Fibroblast of the conjunctiva (primary cell): ENCODE results near the gene PLCD1.
"Not testable (repeated sequence)": the region's sequence is repeated elsewhere in the genome, so short reads cannot be mapped to it uniquely, and the experiment has no call there.

Source experiments
- DNase-seq: peaks from one replicate; pipeline ENCODE4 v3.0.0-alpha.2; 2010; ENCODE audit warnings: low read depth

The PLCD1 gene

DNA sequence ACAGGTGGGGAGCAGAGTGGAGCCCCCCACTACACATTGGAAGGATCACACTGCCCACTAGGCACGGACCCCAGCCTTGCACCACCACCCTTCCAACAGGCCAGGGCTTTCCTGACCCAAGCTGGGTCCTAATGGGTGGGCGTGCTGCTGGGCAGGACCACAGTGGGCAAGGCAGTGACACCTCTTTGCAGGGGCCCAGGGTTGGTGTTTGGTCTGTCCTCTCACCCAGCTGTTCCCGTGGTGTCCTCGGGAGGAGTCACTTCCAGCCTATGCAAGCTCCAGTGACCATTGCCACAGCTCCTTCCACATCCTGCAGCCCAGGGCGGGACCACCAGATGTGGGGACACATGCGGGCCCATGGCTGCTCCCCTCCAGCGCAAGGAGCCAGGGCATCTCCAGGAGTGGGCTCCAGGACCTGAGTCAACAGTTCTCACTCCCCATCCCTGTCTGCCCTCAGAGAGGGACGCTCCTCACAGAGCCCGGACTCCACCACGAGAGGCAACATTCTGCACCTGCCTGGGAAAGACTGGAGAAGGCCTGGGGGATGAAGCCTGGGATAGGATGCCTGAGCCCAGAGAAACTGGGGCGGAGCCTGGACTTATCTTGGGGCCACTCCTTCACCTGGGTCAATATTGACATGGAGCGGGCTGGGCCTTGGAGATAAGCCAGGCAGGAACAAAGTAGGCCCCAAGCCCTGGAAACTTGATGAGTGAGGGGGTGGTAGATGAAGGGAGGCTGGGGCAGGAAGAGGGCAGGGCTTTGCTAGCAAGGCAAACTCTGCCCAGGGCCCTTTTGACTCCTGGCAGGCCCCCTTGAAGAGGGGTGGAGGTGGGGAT lies 42.7 kb downstream of the PLCD1 start:
- no peak for DNase-seq

DNA sequence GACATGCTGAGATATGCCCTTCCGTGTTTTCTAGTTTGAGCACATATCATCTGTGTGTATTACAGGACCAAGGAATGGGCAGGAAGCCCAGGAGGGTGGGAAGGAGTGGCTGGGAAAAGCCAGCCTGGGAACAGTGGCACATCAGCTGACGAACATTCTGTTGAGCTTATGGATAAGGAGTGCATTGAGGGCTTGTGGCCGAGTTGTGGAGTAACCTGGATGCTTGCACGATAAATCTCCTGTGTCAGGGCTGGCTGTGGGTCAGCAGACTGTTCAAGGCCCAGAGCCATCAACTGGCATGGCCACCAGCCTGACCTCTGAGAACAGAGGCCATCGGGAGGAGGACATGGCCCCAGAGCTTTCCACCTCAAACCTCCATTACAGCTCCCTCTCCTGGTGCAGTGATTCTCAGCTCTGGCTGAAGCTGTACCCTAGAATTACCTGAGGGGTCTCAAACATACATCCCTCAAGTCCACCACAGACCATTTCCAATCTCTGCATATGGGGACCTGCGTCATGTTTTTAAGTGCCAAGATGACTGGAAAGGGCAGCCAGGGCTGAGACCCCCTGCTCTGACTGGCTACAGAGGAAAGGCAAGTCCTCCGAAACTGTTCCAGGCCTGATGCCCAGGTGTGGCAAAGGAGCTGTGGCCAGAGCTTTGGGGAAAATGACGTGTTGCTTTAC lies 43.7 kb downstream of the PLCD1 start:
- no peak for DNase-seq

DNA sequence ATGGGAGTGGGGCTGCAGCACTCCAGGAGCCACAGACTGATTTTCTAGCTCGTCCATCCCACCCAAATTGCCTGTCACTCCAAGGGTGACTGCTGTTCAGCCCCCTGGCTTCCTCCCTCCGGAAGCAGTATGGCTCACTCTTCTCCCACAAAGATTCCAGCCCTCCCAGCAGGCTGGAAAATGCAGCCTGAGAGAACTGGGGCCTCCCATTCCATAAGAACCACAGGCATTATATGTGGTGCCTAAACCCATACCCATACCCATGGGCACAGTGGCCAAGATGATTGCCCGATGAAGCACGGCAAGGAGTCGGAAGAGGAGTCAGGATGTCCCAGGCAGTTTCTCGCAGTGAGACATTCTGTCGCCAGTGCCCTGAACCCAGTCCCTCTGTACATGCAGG lies 44.8 kb downstream of the PLCD1 start:
- no peak for DNase-seq

DNA sequence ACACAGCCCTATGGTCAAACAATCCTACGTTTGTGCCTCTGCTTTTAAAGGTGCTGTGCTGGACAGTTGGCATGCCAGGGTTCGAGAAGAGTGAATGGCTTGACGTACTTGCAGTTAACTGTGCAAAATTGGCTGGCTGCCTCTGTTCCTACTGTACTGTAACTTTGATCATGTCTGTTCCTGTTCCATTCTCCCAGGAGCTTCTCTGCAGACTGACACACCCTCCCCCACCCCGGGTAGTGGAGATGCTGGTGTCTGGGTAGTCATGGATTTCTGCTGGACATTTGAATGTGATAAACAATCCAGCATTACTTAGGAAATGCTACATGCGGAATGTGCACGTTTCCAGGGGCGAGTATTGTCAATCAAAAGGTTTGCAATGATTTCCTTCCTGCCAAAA lies 45.4 kb downstream of the PLCD1 start:
- no peak for DNase-seq

DNA sequence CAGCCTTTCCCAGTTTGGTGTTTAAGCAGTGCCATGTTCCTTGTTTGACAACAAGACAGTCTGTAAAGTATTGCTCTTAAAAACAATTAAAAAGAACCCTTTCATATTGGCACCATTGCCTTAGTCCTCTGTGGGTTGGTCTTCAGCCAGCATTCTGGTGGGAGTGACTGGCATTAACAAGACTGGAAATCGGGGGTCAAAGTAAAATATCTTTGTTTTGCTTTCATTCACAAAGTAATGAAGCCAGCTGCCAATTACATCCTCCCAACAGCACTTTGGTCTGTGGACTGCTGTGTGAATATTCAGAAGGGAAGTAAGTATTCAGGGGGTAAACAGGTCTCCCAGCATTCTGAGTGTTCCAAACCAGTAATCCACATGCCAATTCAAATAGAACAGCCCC lies 47.1 kb downstream of the PLCD1 start:
- no peak for DNase-seq

DNA sequence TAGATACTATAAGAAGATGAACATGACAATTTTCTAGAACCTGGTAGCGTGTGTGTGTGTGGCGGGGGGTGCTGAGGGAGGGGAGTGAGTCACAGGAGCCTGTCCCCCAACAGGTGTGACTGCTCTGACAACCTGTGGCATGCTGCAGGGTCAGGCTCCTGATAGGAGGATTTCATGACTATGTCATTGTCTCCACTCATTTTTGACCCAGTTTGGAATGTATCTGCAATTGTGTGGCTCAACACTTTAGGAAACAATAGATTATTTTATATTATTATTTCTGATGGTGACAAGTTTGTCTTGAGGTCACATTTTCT lies 48.1 kb downstream of the PLCD1 start:
- no peak for DNase-seq

DNA sequence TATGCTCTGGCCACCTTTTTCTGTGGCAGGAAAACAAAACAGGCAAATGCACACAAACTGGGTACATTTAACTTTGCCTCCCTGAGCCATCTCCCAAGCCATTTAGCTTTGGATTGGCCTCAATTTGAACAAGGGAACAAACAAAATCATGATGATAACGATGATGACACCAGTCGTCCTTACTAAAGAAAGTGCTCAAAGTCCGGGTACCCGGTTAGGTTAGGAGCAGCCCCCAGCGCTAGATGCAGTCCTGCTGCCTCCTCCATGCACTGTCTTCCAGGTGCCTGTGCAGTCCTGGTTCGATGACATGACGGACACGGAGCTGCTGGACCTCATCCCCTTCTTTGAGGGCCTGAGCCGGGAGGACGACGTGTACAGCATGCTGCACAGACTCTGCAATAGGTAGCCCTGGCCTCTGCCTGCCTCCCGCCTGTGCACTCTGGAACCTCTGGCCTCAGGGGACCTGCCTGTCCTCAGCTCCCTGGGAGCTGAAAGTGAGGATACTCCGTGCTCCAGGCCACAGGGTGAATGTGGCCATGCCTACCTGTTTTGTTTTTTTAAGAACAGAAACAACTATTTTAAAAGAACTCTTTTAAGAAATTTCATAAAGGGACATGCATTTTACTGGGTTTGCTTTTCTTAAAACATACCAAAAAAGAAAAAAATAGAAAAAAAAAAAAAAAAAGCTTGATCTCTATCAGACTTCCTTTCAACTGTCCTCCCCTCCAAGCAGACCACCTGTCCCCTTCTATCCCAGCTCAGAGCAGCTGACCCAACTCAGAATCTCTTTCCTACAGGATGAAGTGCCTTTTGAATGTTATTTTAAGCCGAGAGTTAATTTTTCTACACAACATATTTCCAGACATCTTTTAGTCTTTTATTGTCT lies 48.7 kb downstream of the PLCD1 start:
- no peak for DNase-seq

DNA sequence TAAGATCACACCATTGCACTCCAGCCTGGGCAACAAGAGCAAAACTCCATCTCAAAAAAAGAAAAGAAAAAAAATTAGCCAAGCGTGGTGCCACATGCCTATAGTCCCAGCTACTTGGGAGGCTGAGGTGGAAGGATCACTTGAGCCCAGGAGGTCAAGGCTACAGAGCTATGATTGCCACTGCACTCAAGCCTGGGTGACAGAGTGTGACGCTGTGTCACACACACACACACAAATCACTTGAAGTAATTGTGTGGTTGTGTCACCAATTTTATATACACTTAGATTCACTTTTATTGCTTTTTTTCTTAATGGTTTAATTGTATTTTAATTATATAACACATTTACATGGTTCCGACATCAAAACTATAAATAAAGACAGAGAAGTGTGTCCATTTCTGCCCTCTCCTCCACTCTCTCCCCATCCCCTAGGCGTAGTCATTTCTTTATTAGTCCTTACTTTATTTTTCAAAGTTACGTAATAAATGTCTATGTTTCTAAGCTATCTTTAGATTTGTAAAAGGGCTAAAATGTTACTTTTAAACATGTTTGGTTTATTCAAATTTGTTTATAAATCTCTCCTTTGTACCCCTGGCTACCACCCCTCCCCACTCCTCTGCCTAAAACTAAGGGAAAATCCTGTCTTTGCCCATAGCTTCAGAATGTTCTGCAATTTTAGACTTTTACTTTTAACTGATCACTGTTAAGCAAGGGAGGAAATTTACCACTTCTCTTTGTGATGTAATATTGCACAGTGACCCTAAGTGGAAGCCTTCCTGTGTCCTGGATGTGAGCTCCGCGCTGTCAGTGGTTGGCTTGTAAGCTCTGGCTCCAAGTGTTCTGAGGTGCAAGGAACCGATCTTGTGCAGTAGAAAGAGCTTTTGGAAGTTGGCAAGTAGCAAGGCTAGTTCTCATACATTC lies 49.6 kb downstream of the PLCD1 start:
- DNase-seq = no peak

DNA sequence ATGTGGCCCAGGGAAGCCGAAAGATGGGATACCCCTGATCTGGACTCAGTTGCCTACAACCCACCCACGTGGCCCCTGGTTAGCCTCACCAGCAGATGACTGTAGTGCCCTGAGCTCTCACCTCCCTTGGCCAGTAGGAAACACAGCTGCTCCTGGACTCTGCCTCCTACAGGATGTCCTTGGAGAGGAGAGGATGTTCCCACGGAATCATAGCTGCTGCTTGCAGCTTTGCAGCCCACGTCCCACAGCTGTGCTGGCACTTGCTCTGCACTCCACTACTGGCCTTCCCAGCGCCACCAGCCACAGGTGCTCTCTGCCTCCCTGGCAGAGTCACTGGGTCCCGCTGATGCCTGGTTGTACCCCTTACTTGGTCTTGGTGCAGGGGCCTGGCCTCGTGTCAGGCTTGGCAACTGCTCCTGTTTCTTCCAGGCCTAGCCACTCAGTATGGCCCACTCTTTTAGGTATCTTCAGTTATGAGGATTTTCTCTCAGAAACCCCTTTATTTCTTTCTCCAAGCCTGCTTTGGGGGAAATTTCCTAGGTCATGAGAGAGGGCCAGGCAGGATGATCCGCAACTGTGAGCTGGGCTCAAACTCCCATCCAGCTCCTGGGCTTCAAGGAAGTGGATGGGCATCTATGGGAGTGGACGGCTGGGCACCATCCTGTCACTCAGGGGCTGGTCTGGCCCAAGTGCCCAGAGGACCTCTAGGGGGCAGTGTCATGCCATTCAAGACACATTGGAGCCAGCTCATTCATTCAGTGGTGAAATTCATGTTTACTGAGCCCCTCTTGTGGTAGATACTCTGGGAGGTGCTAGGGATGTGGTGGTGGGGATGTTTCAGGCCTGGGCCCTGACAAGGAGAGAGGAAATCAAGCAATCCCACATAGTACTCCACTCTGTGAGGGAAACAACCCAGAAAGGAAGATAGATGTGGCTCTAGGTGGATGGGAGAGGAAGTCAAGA lies 55.0 kb downstream of the PLCD1 start:
- peak; percentile 37 for DNase-seq

DNA sequence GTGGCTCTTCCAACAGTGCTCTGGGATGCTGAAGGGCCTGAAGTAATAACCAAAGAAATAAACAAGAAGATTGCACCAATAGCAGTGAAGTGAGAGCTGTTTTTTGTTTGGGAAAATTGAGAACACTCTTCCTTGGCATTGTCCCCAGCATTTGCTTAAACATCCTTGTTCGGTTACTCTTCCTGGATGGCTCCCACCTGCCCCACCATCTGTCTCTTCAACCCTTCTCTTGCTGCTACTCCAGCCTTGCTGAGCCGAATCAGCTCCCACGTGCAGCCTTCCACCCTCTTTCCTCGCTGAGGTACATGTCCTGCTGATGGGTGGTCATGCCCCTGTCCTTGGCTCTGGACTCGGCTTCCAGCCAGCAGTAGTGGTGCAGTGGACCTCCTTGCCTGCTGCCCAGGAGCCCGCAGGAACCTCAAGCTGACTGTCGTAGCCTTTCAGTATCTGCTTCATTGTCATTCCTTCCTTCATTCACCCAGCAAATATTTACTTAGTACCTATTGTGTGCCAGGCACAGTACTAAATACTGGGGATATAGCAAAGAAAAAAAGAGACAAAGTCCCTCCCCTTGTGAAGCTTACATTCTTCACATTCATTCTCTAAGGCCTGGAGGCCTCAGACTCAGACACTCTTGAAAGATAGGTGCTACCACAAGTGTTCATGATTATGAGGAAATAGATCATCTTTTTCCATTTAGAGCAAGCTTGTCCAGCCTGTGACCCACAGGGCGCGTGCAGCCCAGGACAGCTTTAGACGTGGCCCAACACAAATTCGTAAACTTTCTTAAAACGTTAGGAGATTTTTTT lies 56.0 kb downstream of the PLCD1 start:
- DNase-seq = no peak

DNA sequence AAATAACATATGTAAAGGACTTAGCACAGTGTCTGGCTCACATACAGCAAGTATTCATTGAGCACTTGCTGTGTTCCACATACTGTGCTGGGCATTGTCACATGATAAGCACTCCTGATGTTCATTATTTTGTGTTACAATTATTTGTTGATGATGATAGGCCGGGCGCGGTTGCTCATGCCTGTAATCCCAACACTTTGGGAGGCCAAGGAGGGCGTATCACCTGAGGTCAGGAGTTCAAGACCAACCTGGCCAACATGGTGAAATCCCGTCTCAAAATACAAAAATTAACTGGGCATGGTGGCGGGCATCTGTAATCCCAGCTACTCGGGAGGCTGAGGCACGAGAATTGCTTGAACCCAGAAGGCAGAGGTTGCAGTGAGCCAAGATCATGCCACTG lies 57.4 kb downstream of the PLCD1 start:
- not testable (repeated sequence) for DNase-seq

DNA sequence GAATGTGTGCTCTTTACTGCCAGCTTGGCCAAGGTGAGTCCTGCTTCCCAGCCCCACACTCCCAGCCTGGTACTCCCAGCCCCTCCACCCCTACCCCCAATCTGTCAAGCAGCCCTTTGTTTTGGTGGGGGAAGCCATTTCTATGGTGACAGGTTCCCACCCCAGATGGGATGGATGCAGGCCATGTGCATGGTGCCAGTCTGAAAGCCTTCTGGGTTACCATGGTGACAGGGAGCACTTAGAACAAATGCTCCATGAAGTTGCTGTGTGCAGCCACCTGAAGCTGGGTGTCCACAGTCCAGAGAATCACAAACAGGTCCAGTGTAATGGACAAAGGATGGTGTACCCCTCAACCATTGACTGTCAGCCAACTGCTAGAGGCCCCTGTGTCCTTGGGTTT lies 58.0 kb downstream of the PLCD1 start:
- DNase-seq = no peak

DNA sequence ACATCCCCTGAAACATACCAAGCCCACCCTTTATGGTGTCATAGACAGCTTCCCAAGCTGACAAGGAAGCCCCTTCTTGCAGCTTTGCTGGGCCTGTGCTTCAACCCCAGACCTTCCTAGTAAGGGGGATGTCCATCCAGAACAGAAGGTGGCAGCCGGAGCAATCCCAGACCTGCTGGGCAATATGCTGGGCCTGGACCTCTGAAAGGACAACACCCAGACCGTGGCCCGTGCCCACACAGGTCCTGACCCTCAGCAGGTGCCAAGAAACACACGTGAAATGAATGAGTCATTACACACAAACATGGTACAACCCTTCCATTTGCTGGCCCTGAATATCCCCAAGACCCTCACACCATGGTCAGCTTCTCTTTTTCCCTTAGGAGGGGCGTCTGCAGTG lies 58.6 kb downstream of the PLCD1 start:
- DNase-seq = no peak

DNA sequence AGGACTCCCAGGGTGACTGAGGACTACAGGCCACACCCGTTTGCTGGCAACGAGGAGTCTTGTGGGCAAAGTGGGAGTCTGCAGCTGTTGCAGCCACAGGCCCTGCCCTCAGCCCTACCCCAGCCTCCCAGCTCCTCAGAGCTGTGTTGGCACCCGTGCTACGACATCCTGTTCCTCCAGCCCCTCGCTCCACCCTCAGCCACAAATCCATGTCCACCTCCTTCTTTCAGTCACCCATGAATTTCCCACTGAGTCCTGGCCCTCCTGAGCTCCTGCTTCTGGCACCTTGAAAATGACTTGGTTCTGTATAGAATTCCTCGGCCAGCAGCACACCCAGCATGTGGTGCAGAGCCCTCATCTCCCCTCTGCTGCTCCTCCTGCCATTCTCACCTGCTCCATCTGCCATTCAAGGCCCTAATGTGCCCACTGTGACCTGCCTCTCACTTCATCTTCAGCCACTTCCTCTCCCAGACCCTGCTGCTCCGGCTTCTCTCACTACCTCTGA lies 59.8 kb downstream of the PLCD1 start:
- DNase-seq = no peak

DNA sequence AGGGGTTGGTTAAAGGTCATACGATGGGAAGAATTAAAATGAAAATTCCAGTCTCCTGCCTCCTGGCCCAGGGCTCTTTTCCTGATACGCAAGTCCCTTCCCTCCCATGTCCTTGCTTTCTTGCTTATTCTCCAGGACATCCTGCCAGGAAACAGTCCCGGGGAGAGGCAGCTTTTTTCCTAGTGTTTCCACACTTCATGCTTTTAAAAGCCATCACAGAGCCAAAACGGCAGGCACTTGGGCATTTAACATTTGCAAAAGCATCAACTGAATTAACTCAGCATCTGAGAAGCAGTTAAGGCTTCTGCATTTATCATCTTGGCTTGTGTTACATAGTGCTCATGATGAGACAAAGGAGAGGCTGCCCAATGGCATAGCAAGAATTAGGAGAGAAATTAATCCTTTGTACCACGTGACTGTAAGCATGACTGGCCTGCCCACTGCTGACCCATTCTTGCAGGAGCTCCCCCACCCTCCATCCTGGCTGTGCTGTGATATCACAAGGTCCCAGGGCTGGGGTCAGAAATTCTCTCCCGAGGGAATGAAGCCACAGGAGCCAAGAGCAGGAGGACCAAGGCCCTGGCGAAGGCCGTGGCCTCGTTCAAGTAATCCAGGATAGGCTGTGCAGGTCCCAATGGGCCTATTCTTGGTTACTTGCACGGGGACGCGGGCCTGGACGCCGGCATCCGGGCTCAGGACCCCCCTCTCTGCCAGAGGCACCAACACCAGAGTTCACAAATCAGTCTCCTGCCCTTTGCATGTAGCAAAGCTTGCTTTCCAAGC lies 60.4 kb downstream of the PLCD1 start:
- DNase-seq = no peak

DNA sequence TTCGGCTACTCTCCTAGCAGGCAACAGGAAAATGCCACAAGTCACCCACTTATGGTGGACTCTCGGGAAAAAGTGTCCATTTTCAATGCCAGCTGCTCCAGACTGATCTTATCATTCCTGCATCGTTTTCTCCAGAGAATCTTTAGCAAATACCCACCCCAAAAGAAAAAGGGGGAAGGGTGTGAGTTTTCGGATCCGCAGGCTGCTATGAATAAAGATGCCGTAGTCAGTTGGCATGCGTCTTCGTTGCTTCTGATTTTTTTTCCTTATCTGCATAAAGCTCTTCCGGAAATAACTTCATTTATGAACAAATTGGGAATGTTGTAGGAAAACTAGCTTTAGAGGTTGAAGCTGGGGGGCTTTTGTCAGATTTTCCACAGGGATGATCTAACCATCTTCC lies 61.2 kb downstream of the PLCD1 start:
- no peak for DNase-seq

DNA sequence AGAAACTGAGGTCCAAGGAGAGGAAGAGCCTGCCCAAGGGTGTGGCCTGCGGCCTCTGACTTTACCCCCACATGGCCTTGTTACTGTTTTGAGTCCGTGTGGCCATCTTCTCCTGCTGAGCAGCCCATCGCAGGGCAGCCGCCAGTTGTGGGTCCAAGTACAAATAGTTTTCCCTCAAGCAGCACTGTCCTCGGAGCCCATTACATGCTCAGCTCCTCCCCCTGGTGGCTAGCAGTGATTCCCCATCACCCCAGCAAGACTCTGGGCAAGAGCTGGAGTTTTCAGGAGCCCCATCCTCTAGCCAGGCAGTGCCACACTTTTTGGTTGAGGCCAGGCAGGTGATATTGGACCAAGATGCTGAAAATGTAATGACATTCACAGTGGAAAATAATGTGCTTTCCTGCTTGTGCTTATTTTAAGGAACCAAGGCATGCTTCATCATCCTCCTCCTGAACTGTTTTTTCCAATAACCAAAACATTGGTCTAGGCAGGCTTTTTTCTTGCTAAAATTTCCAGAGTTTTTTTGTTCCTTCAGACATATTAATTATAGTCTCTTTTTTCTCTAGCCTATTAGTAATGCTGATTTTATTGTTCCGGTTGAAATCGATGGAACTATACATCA lies 62.1 kb downstream of the PLCD1 start:
- peak; percentile 52 for DNase-seq

DNA sequence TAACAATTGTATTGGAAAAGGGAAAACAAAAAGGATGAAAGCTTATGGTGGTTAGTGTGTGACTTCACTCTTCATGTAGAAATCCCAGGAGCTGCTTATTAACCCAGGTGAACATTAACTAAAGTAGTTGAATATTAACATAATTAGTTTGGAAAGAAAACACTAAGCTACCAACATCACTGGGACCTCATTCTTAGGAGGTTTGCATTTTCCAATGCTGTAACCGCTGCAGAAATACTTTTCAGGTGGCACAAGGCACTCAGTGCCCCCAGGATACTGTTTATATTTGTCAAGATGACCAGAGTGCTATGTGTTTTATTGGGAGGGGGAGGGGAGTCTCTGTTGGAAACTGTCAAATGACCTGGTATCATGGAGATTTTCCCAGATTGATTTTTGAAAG lies 64.7 kb downstream of the PLCD1 start:
- DNase-seq = no peak
